Left lung (tissue), 10 donors: ENCODE data around the gene TSPAN9. TPM values are rescaled to one million over a fixed set of nuclear protein-coding genes. Genes with fewer than 3 reads are reported as not detected.

Experiments used
- ATAC-seq: fragments of 200-7000 bp; cut with Tn5 transposase; one replicate; pipeline ENCODE4 v1.9.1; 2020; ENCODE audit warnings: moderate library complexity
- DNase-seq, 4 donors: peaks; one replicate each; pipeline ENCODE4 v3.0.0-alpha.2; 2013 to 2020
- H3K27ac ChIP-seq, 2 donors: fragments of 200-600 bp; sonication (generic) in 1 of 2; one replicate each; pipeline versions ENCODE4 v1.5.0 to v1.8.0; 2020 to 2021
- H3K27me3 ChIP-seq, 2 donors: fragments of 200-600 bp; sonication (generic) in 1 of 2; one replicate each; pipeline versions ENCODE4 v1.5.0 to v1.8.0; 2020 to 2021
- H3K36me3 ChIP-seq, 2 donors: fragments of 200-600 bp; sonication (generic) in 1 of 2; one replicate each; pipeline versions ENCODE4 v1.5.0 to v1.8.0; 2020 to 2021
- H3K4me1 ChIP-seq, 2 donors: fragments of 200-600 bp; one replicate each; pipeline ENCODE4 v1.8.0; 2021
- H3K4me3 ChIP-seq, 2 donors: fragments of 200-600 bp; sonication (generic) in 1 of 2; one replicate each; pipeline versions ENCODE4 v1.5.0 to v1.8.0; 2020 to 2021; ENCODE audit warnings: mild to moderate bottlenecking in 1 of 2
- H3K9me3 ChIP-seq, 2 donors: fragments of 200-600 bp; sonication (generic) in 1 of 2; one replicate each; pipeline versions ENCODE4 v1.5.0 to v1.8.0; 2020 to 2021
- intact Hi-C, 2 donors: fragments of 100-400 bp; cut with DNase I; formaldehyde crosslinking; loops; one replicate each; pipeline versions ENCODE4 v1.11.2 to v1.14.2; 2022
- polyA plus RNA-seq, 6 donors: library from polyadenylated mRNA; unstranded; fragments of 120-200 nt; gene quantifications; one replicate each; pipeline ENCODE4 v1.2.1, GENCODE V29; 2013; ENCODE audit not compliant: insufficient read length in 6 of 6
- total RNA-seq, 2 donors: library from RNA; stranded (reverse); fragmentation: NEBNext Ultra II Directional; extraction: Animal tissue kit (Norgen Biotek cat#: 25700); gene quantifications; one replicate each; pipeline ENCODE4 v1.2.1, GENCODE V29; 2021
- TF ChIP-seq, protein P1 (sequence below), 2 donors: fragments of 200-600 bp; sonication (generic) in 1 of 2; IDR thresholded peaks; one replicate each; pipeline versions ENCODE4 v1.5.0 to v1.8.0; 2021; ENCODE audit warnings: antibody characterized with exemption in 2 of 2
- donor health status: DM: no; HTN: yes; CAD: no.
- donor health status: DM: no; HTN: no; CAD: no.

Gene TSPAN9
- total and polyA plus RNA-seq, 8 donors = 35.6 to 98.6 (median 81.3) TPM

DNA sequence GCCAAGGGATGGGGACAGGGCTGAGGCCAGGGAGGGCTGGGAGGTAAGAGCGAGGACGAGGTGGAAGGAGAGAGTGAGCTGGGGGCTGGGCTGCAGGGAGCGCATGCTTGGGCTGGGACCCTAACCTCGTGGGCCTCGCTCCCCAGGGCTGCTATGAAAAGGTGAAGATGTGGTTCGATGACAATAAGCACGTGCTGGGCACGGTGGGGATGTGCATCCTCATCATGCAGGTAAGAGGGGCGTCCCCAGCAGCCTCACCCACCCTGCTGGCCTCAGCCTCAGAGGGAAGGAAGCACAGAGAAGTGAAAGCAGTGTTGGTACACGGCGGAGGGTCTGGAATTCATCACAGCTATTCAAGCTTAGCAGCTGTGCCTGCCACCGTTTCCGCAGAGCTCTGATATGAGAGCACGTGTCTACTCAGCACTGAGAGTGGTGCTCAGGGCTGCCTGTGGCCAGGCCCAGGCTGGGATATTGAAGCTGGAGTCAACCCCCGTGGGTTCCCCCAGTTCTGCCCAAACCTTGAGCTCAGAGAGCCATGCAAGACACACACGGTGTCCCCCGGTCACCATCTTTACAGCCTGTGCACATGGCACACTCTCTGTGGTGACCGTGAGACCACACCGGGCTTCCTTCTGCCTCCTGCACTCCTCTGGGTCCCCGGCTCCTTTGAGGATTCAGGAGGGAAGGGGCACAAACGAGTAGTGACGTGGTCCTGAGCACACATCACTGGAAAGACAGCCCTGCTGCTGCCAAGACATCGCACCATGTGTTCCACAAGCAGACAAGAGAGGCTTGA lies 204.6 kb downstream of the TSPAN9 start:
- peak in 1 of 4 donors; percentile 49 for DNase-seq
- Histone ChIP-seq H3K4me3 (no peak overlapping the region), H3K27me3 (no peaks in the 10 kb centered on the region), H3K27ac (no peak overlapping the region), H3K4me1 (no peaks in the 10 kb centered on the region), H3K36me3 (peaks cover 0 to 25% of the 10 kb centered on the region in 2 donors), H3K9me3 (no peaks in the 10 kb centered on the region)
- TF ChIP-seq, protein P1, sequence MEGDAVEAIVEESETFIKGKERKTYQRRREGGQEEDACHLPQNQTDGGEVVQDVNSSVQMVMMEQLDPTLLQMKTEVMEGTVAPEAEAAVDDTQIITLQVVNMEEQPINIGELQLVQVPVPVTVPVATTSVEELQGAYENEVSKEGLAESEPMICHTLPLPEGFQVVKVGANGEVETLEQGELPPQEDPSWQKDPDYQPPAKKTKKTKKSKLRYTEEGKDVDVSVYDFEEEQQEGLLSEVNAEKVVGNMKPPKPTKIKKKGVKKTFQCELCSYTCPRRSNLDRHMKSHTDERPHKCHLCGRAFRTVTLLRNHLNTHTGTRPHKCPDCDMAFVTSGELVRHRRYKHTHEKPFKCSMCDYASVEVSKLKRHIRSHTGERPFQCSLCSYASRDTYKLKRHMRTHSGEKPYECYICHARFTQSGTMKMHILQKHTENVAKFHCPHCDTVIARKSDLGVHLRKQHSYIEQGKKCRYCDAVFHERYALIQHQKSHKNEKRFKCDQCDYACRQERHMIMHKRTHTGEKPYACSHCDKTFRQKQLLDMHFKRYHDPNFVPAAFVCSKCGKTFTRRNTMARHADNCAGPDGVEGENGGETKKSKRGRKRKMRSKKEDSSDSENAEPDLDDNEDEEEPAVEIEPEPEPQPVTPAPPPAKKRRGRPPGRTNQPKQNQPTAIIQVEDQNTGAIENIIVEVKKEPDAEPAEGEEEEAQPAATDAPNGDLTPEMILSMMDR (IDR thresholded peaks at IDR 0.05) = no peak
- no peak for ATAC-seq
- intact Hi-C loops = no loop called here

DNA sequence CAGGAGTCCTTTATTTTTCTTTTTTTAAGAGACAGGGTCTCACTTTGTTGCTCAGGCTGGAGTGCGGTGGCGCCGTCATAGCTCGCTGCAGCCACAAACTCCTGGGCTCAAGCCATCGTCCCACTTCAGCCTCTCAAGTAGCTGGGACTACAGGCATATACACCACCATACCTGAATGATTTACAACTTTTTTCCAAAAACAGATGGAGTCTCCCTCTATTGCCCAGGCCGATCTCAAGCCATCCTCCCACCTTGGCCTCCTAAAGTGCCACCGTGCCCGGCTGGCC lies 205.1 kb downstream of the TSPAN9 start:
- no peaks in the 10 kb centered on the region for H3K4me1 ChIP-seq
- no peak for ATAC-seq
- no peak for DNase-seq
- no peaks in the 10 kb centered on the region for H3K9me3 ChIP-seq
- peaks cover 0 to 25% of the 10 kb centered on the region in 2 donors for H3K36me3 ChIP-seq
- H3K4me3 ChIP-seq = no peak overlapping the region
- intact Hi-C loops = no loop called here
- H3K27me3 ChIP-seq = no peaks in the 10 kb centered on the region
- TF ChIP-seq, protein P1 (IDR thresholded peaks at IDR 0.05) = no peak
- no peak overlapping the region for H3K27ac ChIP-seq

DNA sequence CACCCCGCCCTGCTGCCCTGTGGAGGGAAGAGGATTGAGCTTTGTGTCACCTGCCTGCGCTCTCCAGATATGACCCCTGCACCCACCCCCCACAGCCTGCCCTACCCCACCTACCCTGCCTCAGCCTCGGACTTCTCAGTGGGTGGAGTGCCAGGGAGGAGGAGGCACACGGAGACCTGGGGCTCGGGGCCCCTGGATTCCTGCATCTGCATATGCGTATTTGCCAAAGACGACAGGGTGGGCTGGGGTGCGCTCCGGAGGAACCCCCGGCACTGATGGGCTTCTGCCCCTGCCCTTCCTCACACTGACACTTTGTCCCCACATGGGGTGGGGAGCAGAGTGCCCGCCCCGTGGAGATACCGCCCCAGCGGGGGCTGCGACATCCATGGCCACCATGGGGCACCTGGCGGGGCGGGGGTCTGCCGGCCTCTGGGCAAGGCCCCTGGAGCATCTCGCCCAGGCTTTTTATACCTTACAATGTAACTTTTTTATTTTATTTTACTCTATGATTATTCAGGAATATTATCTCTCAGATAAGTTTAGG lies 206.0 kb downstream of the TSPAN9 start:
- DNase-seq (no peak), ATAC-seq (no peak)
- Histone ChIP-seq H3K27me3 (no peaks in the 10 kb centered on the region), H3K4me1 (no peaks in the 10 kb centered on the region), H3K36me3 (peaks cover 0 to 25% of the 10 kb centered on the region in 2 donors), H3K4me3 (no peak overlapping the region), H3K27ac (no peak overlapping the region), H3K9me3 (no peaks in the 10 kb centered on the region)
- TF ChIP-seq, protein P1 (IDR thresholded peaks at IDR 0.05) = no peak
- intact Hi-C loops = no loop called here

DNA sequence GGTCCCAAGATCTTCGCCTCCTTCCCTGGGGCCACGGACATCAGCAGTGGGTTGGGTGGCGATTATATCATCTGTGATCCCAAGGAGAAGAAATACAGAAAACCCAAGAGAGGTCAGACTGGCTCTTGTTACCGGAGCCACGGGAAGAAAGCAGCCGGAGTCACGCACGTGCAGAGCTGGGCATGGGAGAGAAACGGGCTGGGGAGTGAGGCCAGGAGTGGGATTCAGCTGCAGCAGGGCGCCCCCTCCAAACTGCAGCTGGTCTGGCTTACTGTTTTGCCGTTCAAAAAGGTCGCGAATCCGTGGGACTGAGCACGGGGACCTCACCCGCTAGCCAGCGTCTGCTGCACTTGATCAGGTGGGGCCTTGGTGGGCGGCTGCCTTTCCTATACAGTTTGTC lies 207.2 kb downstream of the TSPAN9 start:
- Histone ChIP-seq H3K27me3 (no peaks in the 10 kb centered on the region), H3K27ac (no peak overlapping the region), H3K4me3 (no peak overlapping the region), H3K4me1 (no peaks in the 10 kb centered on the region), H3K9me3 (no peaks in the 10 kb centered on the region), H3K36me3 (peaks cover 0 to 25% of the 10 kb centered on the region in 2 donors)
- no peak for DNase-seq
- no peak for ATAC-seq
- intact Hi-C loops = no loop called here
- TF ChIP-seq, protein P1 (IDR thresholded peaks at IDR 0.05) = no peak

DNA sequence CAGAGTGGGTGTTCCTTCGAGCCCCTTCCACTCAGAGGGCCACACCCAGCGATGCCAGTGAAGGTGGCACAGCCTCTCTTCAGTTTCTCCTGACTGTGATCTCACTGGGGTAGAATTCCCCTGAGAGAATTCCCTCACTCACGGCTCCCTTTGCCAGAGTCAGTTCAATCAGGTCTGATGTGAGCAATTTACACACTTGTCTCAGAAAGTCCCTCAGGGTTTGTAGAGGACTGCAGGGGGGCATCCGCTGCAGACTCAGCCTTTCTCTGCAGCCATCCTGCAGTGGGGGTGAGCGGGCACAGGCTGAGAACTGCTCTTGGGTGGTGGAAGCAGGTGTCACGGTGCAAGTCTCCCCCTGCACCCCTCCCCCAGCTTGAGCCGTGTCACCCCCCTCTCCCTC lies 208.4 kb downstream of the TSPAN9 start:
- no peaks in the 10 kb centered on the region for H3K9me3 ChIP-seq
- H3K36me3 ChIP-seq = peaks cover 0 to 25% of the 10 kb centered on the region in 2 donors
- intact Hi-C loops = no loop called here
- no peaks in the 10 kb centered on the region for H3K4me1 ChIP-seq
- no peaks in the 10 kb centered on the region for H3K27me3 ChIP-seq
- ATAC-seq (no peak), DNase-seq (no peak)
- H3K4me3 ChIP-seq = no peak overlapping the region
- TF ChIP-seq, protein P1 (IDR thresholded peaks at IDR 0.05) = no peak
- H3K27ac ChIP-seq = no peak overlapping the region
